HG03045 (cell line): ENCODE results near the gene SLC12A4.
"Not testable (repeated sequence)": the region's sequence is repeated elsewhere in the genome, so short reads cannot be mapped to it uniquely, and the experiment has no call there.

Experiments used
- ATAC-seq: cut with Tn5 transposase; IDR thresholded peaks from one replicate; pipeline ENCODE4 v1.9.1; 2021; ENCODE audit warnings: mild to moderate bottlenecking, moderate library complexity; ENCODE audit not compliant: unreplicated experiment

Gene SLC12A4

GRCh38 chr16:67928561-67929364 is 39.7 kb downstream of the SLC12A4 start:
- no peak for ATAC-seq

GRCh38 chr16:67928147-67928546 is 40.3 kb downstream of the SLC12A4 start:
- ATAC-seq = no peak

GRCh38 chr16:67927131-67927941 is 41.1 kb downstream of the SLC12A4 start:
- ATAC-seq = no peak

- ATAC-seq = no peak
Measured at GRCh38 chr16:67926181-67926750, 42.2 kb downstream of the SLC12A4 start.

GRCh38 chr16:67924140-67924906 is 44.1 kb downstream of the SLC12A4 start:
- no peak for ATAC-seq

- ATAC-seq = no peak
Measured at GRCh38 chr16:67923414-67924116, 44.9 kb downstream of the SLC12A4 start.

- ATAC-seq = no peak
Measured at GRCh38 chr16:67922740-67923139, 45.7 kb downstream of the SLC12A4 start.

- no peak for ATAC-seq
Measured at GRCh38 chr16:67922221-67922620, 46.2 kb downstream of the SLC12A4 start.

- ATAC-seq = no peak
Measured at GRCh38 chr16:67919622-67920221, 48.7 kb downstream of the SLC12A4 start.

- ATAC-seq = no peak
Measured at GRCh38 chr16:67917852-67918236, 50.6 kb downstream of the SLC12A4 start.

GRCh38 chr16:67917140-67917851 is 51.1 kb downstream of the SLC12A4 start:
- no peak for ATAC-seq

- no peak for ATAC-seq
Measured at GRCh38 chr16:67915831-67916723, 52.4 kb downstream of the SLC12A4 start.

- ATAC-seq = not testable (repeated sequence)
Measured at GRCh38 chr16:67915496-67915769, 53.0 kb downstream of the SLC12A4 start.

GRCh38 chr16:67914758-67915495 is 53.5 kb downstream of the SLC12A4 start:
- ATAC-seq = no peak

GRCh38 chr16:67910158-67910557 is 58.3 kb downstream of the SLC12A4 start:
- ATAC-seq = peak; percentile 55

- ATAC-seq = no peak
Measured at GRCh38 chr16:67909056-67909742, 59.2 kb downstream of the SLC12A4 start.
